ENCODE data around the gene SPATS2L. TPM values are rescaled to one million over a fixed set of nuclear protein-coding genes. Genes with fewer than 3 reads are reported as not detected.

The SPATS2L gene
- total RNA-seq, 1 donor from 2014 or later, result 65.6 TPM

DNA sequence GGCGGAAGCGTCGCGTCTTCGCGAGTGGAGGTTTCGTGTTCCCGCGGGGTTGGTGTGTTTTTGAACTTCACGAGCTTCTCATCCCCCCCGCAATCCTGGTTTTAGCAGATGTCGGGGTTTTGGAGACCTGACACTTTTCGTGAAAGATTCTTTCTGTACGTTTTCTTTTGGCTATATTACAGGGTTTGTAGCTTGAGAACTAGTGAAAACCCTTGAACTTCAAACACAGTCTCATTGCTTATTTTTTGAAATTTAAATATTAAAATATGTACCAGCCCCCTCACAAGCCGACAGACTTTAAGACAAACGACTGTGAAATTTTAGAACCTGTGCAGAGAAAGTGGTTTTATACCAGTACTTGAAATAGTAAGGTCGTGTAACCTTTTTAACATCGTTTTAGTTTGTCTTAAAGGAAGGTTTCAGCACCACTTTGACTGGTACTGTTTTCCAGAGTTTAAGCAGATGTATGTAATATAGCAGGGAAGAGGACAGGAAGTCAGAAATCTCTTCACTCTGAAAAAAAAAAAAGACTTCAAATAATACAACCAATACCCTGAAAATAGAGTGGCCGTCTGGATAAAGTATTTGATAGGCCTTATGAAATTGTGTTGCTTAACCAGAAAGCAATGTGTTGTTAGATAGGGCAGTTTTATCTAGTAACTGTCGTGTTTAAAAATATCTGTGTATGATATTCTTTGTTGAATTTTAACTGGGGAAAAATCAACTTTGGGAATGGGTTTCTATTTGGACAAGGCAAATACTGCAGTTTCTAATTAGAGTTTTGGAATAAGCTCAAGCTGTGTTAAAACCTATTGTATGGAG, 1.4 kb downstream of the SPATS2L start:
- no peaks in the 10 kb centered on the region for H3K27me3 ChIP-seq
- H3K9me3 ChIP-seq, result no peaks in the 10 kb centered on the region
- H3K36me3 ChIP-seq, result no peaks in the 10 kb centered on the region
- intact Hi-C loops (cut with DNase I), result loop anchor here (10.0 kb wide), 1 partner anchor 147 kb away; no protein-coding TSS in a partner anchor
- no peak for DNase-seq (ENCODE audit: extremely low spot score in 2 of 2)
- peak overlapping the region; percentile 74 to 85 for H3K4me3 ChIP-seq
- peak overlapping the region; percentile 98 for H3K27ac ChIP-seq
- TF ChIP-seq, protein P1, sequence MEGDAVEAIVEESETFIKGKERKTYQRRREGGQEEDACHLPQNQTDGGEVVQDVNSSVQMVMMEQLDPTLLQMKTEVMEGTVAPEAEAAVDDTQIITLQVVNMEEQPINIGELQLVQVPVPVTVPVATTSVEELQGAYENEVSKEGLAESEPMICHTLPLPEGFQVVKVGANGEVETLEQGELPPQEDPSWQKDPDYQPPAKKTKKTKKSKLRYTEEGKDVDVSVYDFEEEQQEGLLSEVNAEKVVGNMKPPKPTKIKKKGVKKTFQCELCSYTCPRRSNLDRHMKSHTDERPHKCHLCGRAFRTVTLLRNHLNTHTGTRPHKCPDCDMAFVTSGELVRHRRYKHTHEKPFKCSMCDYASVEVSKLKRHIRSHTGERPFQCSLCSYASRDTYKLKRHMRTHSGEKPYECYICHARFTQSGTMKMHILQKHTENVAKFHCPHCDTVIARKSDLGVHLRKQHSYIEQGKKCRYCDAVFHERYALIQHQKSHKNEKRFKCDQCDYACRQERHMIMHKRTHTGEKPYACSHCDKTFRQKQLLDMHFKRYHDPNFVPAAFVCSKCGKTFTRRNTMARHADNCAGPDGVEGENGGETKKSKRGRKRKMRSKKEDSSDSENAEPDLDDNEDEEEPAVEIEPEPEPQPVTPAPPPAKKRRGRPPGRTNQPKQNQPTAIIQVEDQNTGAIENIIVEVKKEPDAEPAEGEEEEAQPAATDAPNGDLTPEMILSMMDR (IDR thresholded peaks at IDR 0.05), result no peak
- no peak for TF ChIP-seq POLR2AphosphoS5 (IDR thresholded peaks at IDR 0.05; ENCODE audit: insufficient read depth in 1 of 2, low read depth in 1 of 2)
- no peak for TF ChIP-seq POLR2A (IDR thresholded peaks at IDR 0.05)
- peaks cover 56% of the 10 kb centered on the region for H3K4me1 ChIP-seq

DNA sequence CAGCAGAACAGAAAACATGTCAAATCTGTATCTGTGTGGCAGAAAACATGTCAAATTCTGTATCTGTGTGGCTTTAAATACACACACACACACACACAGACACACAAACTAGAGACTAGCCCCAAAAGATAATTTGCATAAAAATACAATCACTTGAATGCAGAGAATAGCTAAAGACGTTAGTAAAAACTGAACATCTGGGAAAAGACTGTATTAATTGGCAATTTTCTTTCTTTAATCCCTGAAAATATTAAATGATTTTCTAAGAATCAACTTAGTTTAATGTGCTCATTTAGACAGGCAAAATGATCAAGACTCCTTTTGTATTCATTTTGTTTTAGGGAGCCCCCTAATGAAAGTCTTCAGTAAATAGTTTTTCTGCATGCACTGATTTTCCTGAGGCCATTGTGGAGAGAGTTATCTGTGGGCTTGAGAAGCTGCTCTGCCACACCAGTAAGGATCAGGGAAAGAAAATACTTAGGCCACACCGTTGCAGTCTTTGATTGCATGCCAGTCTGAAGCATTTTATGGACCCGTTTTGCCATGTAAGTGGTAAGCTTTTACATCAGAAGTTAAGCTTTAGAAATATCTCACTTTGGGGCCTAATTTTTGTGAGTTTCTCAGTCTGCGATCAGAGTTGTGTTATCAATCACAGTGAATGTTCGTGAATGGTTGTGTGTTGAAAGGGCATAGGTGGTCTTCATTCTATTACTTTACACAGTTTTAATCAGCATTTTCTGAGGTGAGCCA, 2.2 kb downstream of the SPATS2L start:
- Histone ChIP-seq H3K9me3 (no peaks in the 10 kb centered on the region), H3K27ac (peak overlapping the region; percentile 98), H3K36me3 (no peaks in the 10 kb centered on the region), H3K4me1 (peaks cover 64% of the 10 kb centered on the region), H3K4me3 (peak overlapping the region in 1 of 2 donors; percentile 74), H3K27me3 (no peaks in the 10 kb centered on the region)
- TF ChIP-seq, protein P1 (IDR thresholded peaks at IDR 0.05), result no peak
- TF ChIP-seq POLR2A (IDR thresholded peaks at IDR 0.05) (no peak), POLR2AphosphoS5 (IDR thresholded peaks at IDR 0.05; ENCODE audit: insufficient read depth in 1 of 2, low read depth in 1 of 2) (no peak)
- intact Hi-C loops (cut with DNase I), result loop anchor here (10.0 kb wide), 1 partner anchor 146 kb away; no protein-coding TSS in a partner anchor
- no peak for DNase-seq (ENCODE audit: extremely low spot score in 2 of 2)

DNA sequence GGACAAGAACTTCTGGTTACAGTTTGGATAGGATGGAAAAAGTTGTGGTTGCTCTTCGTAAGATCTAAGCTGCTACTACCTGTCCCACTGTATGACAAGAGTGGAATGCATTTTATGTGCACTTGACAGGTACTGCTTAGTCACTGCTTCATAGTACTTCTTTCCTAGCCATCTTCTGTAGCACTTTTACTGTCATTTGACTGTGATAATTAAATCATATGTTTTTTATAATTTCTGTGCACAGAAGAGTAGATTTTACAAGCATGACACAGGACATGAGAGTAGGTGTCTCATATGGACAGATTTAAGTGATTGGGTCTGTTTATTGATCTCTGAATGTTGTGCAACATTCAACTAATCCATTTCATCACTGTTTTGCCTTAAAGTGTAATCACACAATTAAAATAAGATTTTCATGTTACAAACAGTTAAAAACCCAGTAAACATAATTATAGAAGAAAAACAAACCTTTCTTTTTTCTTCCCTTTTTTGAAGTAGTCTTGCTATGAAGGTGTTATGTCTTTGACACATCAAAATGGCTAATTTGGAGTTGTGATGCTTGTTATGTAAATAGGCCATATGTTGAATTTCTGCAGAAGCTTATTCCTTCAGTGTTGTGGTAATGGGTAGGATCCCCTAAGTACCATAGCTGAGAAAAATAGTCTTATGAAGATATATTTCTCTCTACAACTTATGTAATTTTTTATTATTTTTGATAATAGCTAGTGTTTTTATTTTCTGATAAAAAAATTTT, 3.0 kb downstream of the SPATS2L start:
- H3K4me1 ChIP-seq, result peaks cover 71% of the 10 kb centered on the region
- H3K27me3 ChIP-seq, result no peaks in the 10 kb centered on the region
- no peak for TF ChIP-seq POLR2AphosphoS5 (IDR thresholded peaks at IDR 0.05; ENCODE audit: insufficient read depth in 1 of 2, low read depth in 1 of 2)
- TF ChIP-seq POLR2A (IDR thresholded peaks at IDR 0.05), result no peak
- TF ChIP-seq, protein P1 (IDR thresholded peaks at IDR 0.05), result no peak
- no peaks in the 10 kb centered on the region for H3K36me3 ChIP-seq
- H3K27ac ChIP-seq, result peak overlapping the region; percentile 98
- intact Hi-C loops (cut with DNase I), result loop anchor here (10.0 kb wide), 1 partner anchor 145 kb away; no protein-coding TSS in a partner anchor
- no peak for DNase-seq (ENCODE audit: extremely low spot score in 2 of 2)
- peak overlapping the region in 1 of 2 donors; percentile 74 for H3K4me3 ChIP-seq
- no peaks in the 10 kb centered on the region for H3K9me3 ChIP-seq

DNA sequence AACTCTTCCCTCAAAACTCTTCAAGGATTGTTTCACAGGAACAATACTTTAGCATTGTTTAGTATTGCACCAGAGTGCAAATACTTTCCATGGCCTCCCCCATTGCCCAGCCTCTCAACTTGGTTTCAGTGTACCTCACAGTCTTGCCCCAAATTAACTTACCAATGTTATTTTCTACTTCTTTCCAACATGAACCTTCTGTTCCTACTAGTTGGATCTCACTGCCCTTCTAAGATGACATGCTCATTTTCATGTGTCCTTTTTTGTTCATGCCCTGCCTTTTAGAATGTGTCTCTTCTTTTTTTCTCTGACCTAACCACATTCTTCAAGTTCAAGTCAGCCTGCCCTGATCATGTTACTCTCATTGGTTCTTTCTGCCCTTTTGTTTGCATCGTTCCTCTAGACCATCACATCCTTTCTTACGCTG, 4.1 kb downstream of the SPATS2L start:
- Histone ChIP-seq H3K4me1 (peaks cover 74% of the 10 kb centered on the region), H3K4me3 (no peak overlapping the region), H3K9me3 (no peaks in the 10 kb centered on the region), H3K36me3 (no peaks in the 10 kb centered on the region), H3K27ac (peak overlapping the region; percentile 14), H3K27me3 (no peaks in the 10 kb centered on the region)
- TF ChIP-seq POLR2A (IDR thresholded peaks at IDR 0.05) (no peak), POLR2AphosphoS5 (IDR thresholded peaks at IDR 0.05; ENCODE audit: insufficient read depth in 1 of 2, low read depth in 1 of 2) (no peak)
- TF ChIP-seq, protein P1 (IDR thresholded peaks at IDR 0.05), result no peak
- intact Hi-C loops (cut with DNase I), result no loop called here
- no peak for DNase-seq (ENCODE audit: extremely low spot score in 2 of 2)
